ENCODE measurements around the gene CCNI.

GRCh38 chr4:77079281-77079680 lies 3.5 kb upstream of the CCNI start:
- TF ChIP-seq CTCF (IDR thresholded peaks at IDR 0.05), result no peak
- TF ChIP-seq POLR2A (IDR thresholded peaks at IDR 0.05), result no peak

Data from testis (tissue), 2 donors.